ENCODE measurements around the gene CHRNA9.

- no peak for TF ChIP-seq POLR2A (IDR thresholded peaks at IDR 0.05)
- TF ChIP-seq, protein P1, sequence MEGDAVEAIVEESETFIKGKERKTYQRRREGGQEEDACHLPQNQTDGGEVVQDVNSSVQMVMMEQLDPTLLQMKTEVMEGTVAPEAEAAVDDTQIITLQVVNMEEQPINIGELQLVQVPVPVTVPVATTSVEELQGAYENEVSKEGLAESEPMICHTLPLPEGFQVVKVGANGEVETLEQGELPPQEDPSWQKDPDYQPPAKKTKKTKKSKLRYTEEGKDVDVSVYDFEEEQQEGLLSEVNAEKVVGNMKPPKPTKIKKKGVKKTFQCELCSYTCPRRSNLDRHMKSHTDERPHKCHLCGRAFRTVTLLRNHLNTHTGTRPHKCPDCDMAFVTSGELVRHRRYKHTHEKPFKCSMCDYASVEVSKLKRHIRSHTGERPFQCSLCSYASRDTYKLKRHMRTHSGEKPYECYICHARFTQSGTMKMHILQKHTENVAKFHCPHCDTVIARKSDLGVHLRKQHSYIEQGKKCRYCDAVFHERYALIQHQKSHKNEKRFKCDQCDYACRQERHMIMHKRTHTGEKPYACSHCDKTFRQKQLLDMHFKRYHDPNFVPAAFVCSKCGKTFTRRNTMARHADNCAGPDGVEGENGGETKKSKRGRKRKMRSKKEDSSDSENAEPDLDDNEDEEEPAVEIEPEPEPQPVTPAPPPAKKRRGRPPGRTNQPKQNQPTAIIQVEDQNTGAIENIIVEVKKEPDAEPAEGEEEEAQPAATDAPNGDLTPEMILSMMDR (IDR thresholded peaks at IDR 0.05): no peak
Observed at GRCh38 chr4:40363382-40363920, 28.3 kb downstream of the CHRNA9 start.

Measured in right lobe of liver (tissue), 4 donors.